ENCODE data around the gene CECR2.
"Not testable (repeated sequence)": the region's sequence is repeated elsewhere in the genome, so short reads cannot be mapped to it uniquely, and the experiment has no call there.

Gene CECR2

DNA sequence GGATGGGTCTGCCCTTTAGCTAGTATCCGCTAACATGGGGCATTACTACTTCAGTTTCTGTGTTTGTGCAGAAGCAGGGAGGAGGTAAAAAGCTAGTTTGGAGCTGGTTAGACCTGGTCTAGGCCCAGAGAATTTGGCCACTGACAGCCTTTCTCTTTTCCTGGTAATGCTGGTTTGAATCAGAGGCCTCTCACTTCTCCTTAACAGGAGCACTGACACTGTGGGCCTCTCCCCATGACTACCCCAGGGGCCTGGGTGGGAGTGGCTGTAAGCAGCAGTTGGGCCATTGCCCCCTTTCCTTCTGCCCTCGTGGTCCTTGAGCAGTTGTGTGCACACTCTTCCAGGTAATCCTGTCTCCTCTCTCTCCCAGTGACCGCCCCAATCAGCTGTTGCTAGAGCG is 185.6 kb downstream of the CECR2 start:
- Histone ChIP-seq H3K4me1 (ENCODE audit: control insufficient read depth in 1 of 2, insufficient read depth in 2 of 2, low read length in 2 of 2) (no peaks in the 10 kb centered on the region), H3K9me3 (ENCODE audit: control insufficient read depth in 1 of 2, low read length in 2 of 2) (no peaks in the 10 kb centered on the region), H3K36me3 (ENCODE audit: control insufficient read depth in 1 of 2, insufficient read depth in 2 of 2, low read length in 2 of 2) (peaks cover 0 to 3% of the 10 kb centered on the region in 2 donors), H3K27me3 (ENCODE audit: low read depth, low read length) (no peaks in the 10 kb centered on the region), H3K4me3 (ENCODE audit: low read depth in 1 of 2, low read length in 2 of 2) (no peak overlapping the region), H3K27ac (ENCODE audit: low read length) (no peak overlapping the region)

DNA sequence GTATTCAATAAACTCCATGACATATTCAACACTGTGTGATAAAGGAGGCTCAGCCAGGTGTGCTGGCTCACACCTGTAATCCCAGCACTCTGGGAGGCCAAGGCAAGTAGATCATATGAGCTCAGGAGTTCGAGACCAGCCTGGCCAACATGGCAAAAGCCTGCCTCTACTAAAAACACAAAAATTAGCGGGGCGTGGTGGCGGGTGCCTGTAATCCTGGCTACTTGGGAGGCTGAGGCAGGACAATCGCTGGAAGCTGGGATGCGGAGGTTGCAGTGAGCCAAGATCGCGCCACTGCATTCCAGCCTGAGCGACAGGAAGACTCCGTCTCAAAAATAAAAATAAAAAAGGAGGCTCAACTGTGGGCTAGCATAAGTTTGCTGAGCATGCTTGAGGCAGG is 189.9 kb downstream of the CECR2 start:
- Histone ChIP-seq H3K4me3 (ENCODE audit: low read depth in 1 of 2, low read length in 2 of 2) (no peak overlapping the region), H3K27me3 (ENCODE audit: low read depth, low read length) (no peaks in the 10 kb centered on the region), H3K4me1 (ENCODE audit: control insufficient read depth in 1 of 2, insufficient read depth in 2 of 2, low read length in 2 of 2) (peaks cover 3 to 10% of the 10 kb centered on the region in 2 donors), H3K27ac (ENCODE audit: low read length) (no peak overlapping the region), H3K9me3 (ENCODE audit: control insufficient read depth in 1 of 2, low read length in 2 of 2) (no peaks in the 10 kb centered on the region), H3K36me3 (ENCODE audit: control insufficient read depth in 1 of 2, insufficient read depth in 2 of 2, low read length in 2 of 2) (no peaks in the 10 kb centered on the region)

- H3K27ac ChIP-seq (ENCODE audit: low read length): peak within 1 kb of the TSS; percentile 71
- peak within 1 kb of the TSS in 1 of 2 donors; percentile 26 for H3K4me3 ChIP-seq (ENCODE audit: low read depth in 1 of 2, low read length in 2 of 2)
- no peaks in the 10 kb centered on the region for H3K36me3 ChIP-seq (ENCODE audit: control insufficient read depth in 1 of 2, insufficient read depth in 2 of 2, low read length in 2 of 2)
- no peaks in the 10 kb centered on the region for H3K9me3 ChIP-seq (ENCODE audit: control insufficient read depth in 1 of 2, low read length in 2 of 2)
- H3K4me1 ChIP-seq (ENCODE audit: control insufficient read depth in 1 of 2, insufficient read depth in 2 of 2, low read length in 2 of 2): peaks cover 3 to 10% of the 10 kb centered on the region in 2 donors
- no peaks in the 10 kb centered on the region for H3K27me3 ChIP-seq (ENCODE audit: low read depth, low read length)
These were observed 193.9 kb downstream of the CECR2 start, which contains the start of gene SLC25A18 for GRCh38 chr22:17562906-17563870. Gene SLC25A18, plus strand, starts transcription at chr22:17563498. Its CDS starts 16,447 bp downstream, at chr22:17579945.

GRCh38 chr22:17563936-17564391 is 194.7 kb downstream of the CECR2 start:
- Histone ChIP-seq H3K9me3 (ENCODE audit: control insufficient read depth in 1 of 2, low read length in 2 of 2) (no peaks in the 10 kb centered on the region), H3K36me3 (ENCODE audit: control insufficient read depth in 1 of 2, insufficient read depth in 2 of 2, low read length in 2 of 2) (no peaks in the 10 kb centered on the region), H3K27ac (ENCODE audit: low read length) (peak overlapping the region; percentile 71), H3K4me1 (ENCODE audit: control insufficient read depth in 1 of 2, insufficient read depth in 2 of 2, low read length in 2 of 2) (peaks cover 3 to 10% of the 10 kb centered on the region in 2 donors), H3K4me3 (ENCODE audit: low read depth in 1 of 2, low read length in 2 of 2) (peak overlapping the region in 1 of 2 donors; percentile 26), H3K27me3 (ENCODE audit: low read depth, low read length) (no peaks in the 10 kb centered on the region)

- H3K4me1 ChIP-seq (ENCODE audit: control insufficient read depth in 1 of 2, insufficient read depth in 2 of 2, low read length in 2 of 2): peaks cover 11 to 16% of the 10 kb centered on the region in 2 donors
- H3K4me3 ChIP-seq (ENCODE audit: low read depth in 1 of 2, low read length in 2 of 2); H3K27ac ChIP-seq (ENCODE audit: low read length); H3K9me3 ChIP-seq (ENCODE audit: control insufficient read depth in 1 of 2, low read length in 2 of 2); H3K27me3 ChIP-seq (ENCODE audit: low read depth, low read length); H3K36me3 ChIP-seq (ENCODE audit: control insufficient read depth in 1 of 2, insufficient read depth in 2 of 2, low read length in 2 of 2): not testable (repeated sequence)
These were observed 196.9 kb downstream of the CECR2 start for GRCh38 chr22:17566016-17566687.

GRCh38 chr22:17566776-17567175 is 197.5 kb downstream of the CECR2 start:
- H3K4me3 ChIP-seq (ENCODE audit: low read depth in 1 of 2, low read length in 2 of 2): no peak overlapping the region
- no peak overlapping the region for H3K27ac ChIP-seq (ENCODE audit: low read length)
- H3K36me3 ChIP-seq (ENCODE audit: control insufficient read depth in 1 of 2, insufficient read depth in 2 of 2, low read length in 2 of 2): no peaks in the 10 kb centered on the region
- H3K27me3 ChIP-seq (ENCODE audit: low read depth, low read length): no peaks in the 10 kb centered on the region
- H3K4me1 ChIP-seq (ENCODE audit: control insufficient read depth in 1 of 2, insufficient read depth in 2 of 2, low read length in 2 of 2): peaks cover 11 to 21% of the 10 kb centered on the region in 2 donors
- no peaks in the 10 kb centered on the region for H3K9me3 ChIP-seq (ENCODE audit: control insufficient read depth in 1 of 2, low read length in 2 of 2)

DNA sequence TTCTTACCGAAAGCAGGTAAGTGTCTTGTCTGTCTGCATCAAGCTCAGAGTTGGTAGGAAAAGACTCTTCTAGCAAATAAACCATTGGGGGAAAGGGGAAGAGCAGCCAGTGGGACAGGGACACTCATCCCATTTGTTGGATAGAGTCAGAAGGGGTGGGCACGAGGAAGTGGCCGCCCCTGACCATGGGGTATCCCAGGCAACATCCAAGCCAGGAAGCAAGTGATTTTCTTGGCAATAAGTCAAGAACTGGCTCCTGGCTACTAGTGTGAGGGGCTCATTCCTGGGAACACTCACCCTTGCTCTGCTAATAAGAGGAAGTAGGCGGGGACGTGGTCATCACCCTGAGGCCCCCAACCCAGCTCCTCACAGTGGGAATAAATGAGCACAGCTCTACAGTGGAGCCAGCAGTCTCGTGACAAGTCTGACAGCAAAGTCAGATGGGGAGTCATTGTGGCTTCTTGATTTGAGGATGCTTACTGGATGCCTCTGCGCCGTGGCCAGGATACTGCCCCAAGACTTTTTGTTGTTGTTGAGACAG is 200.8 kb downstream of the CECR2 start:
- Histone ChIP-seq H3K9me3 (ENCODE audit: control insufficient read depth in 1 of 2, low read length in 2 of 2) (no peaks in the 10 kb centered on the region), H3K27ac (ENCODE audit: low read length) (peak overlapping the region; percentile 76), H3K4me1 (ENCODE audit: control insufficient read depth in 1 of 2, insufficient read depth in 2 of 2, low read length in 2 of 2) (peaks cover 8 to 15% of the 10 kb centered on the region in 2 donors), H3K36me3 (ENCODE audit: control insufficient read depth in 1 of 2, insufficient read depth in 2 of 2, low read length in 2 of 2) (no peaks in the 10 kb centered on the region), H3K27me3 (ENCODE audit: low read depth, low read length) (no peaks in the 10 kb centered on the region), H3K4me3 (ENCODE audit: low read depth in 1 of 2, low read length in 2 of 2) (peak overlapping the region in 1 of 2 donors; percentile 54)

- H3K4me1 ChIP-seq (ENCODE audit: control insufficient read depth in 1 of 2, insufficient read depth in 2 of 2, low read length in 2 of 2): peaks cover 8 to 15% of the 10 kb centered on the region in 2 donors
- H3K4me3 ChIP-seq (ENCODE audit: low read depth in 1 of 2, low read length in 2 of 2): peak overlapping the region; percentile 32 to 54
- peak overlapping the region; percentile 76 for H3K27ac ChIP-seq (ENCODE audit: low read length)
- H3K27me3 ChIP-seq (ENCODE audit: low read depth, low read length): no peaks in the 10 kb centered on the region
- H3K9me3 ChIP-seq (ENCODE audit: control insufficient read depth in 1 of 2, low read length in 2 of 2): no peaks in the 10 kb centered on the region
- H3K36me3 ChIP-seq (ENCODE audit: control insufficient read depth in 1 of 2, insufficient read depth in 2 of 2, low read length in 2 of 2): no peaks in the 10 kb centered on the region
These were observed 201.8 kb downstream of the CECR2 start for GRCh38 chr22:17570851-17571631.

- Histone ChIP-seq H3K4me3 (ENCODE audit: low read depth in 1 of 2, low read length in 2 of 2) (no peak overlapping the region), H3K36me3 (ENCODE audit: control insufficient read depth in 1 of 2, insufficient read depth in 2 of 2, low read length in 2 of 2) (no peaks in the 10 kb centered on the region), H3K9me3 (ENCODE audit: control insufficient read depth in 1 of 2, low read length in 2 of 2) (no peaks in the 10 kb centered on the region), H3K27me3 (ENCODE audit: low read depth, low read length) (no peaks in the 10 kb centered on the region), H3K27ac (ENCODE audit: low read length) (no peak overlapping the region), H3K4me1 (ENCODE audit: control insufficient read depth in 1 of 2, insufficient read depth in 2 of 2, low read length in 2 of 2) (peaks cover 0 to 13% of the 10 kb centered on the region in 2 donors)
These were observed 205.9 kb downstream of the CECR2 start for GRCh38 chr22:17575151-17575550.

- no peak overlapping the region for H3K27ac ChIP-seq (ENCODE audit: low read length)
- no peak overlapping the region for H3K4me3 ChIP-seq (ENCODE audit: low read depth in 1 of 2, low read length in 2 of 2)
- no peaks in the 10 kb centered on the region for H3K9me3 ChIP-seq (ENCODE audit: control insufficient read depth in 1 of 2, low read length in 2 of 2)
- peaks cover 0 to 13% of the 10 kb centered on the region in 2 donors for H3K4me1 ChIP-seq (ENCODE audit: control insufficient read depth in 1 of 2, insufficient read depth in 2 of 2, low read length in 2 of 2)
- H3K36me3 ChIP-seq (ENCODE audit: control insufficient read depth in 1 of 2, insufficient read depth in 2 of 2, low read length in 2 of 2): no peaks in the 10 kb centered on the region
- no peaks in the 10 kb centered on the region for H3K27me3 ChIP-seq (ENCODE audit: low read depth, low read length)
These were observed 206.4 kb downstream of the CECR2 start for GRCh38 chr22:17575681-17576080.

Data from muscle layer of duodenum (tissue), 2 donors.